Measurements from ENCODE around the gene GRK3.

GRCh38 chr22:25598609-25599008 lies 34.1 kb downstream of the GRK3 start:
- TF ChIP-seq, protein P1, sequence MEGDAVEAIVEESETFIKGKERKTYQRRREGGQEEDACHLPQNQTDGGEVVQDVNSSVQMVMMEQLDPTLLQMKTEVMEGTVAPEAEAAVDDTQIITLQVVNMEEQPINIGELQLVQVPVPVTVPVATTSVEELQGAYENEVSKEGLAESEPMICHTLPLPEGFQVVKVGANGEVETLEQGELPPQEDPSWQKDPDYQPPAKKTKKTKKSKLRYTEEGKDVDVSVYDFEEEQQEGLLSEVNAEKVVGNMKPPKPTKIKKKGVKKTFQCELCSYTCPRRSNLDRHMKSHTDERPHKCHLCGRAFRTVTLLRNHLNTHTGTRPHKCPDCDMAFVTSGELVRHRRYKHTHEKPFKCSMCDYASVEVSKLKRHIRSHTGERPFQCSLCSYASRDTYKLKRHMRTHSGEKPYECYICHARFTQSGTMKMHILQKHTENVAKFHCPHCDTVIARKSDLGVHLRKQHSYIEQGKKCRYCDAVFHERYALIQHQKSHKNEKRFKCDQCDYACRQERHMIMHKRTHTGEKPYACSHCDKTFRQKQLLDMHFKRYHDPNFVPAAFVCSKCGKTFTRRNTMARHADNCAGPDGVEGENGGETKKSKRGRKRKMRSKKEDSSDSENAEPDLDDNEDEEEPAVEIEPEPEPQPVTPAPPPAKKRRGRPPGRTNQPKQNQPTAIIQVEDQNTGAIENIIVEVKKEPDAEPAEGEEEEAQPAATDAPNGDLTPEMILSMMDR (IDR thresholded peaks at IDR 0.05; ENCODE audit: low read length) = no peak
- no peak for TF ChIP-seq EZH2 (IDR thresholded peaks at IDR 0.05; ENCODE audit: borderline replicate concordance, low read length)
